HK-2 (cell line): ENCODE data around the gene DPH2.
A peak's percentile ranks its signal among the peaks of the same experiment; 100 is the strongest.

ENCODE experiments used
- DNase-seq: peaks from one replicate; pipeline ENCODE4 v3.0.0-alpha.2; 2018; ENCODE audit not compliant: unreplicated experiment

Gene DPH2

GRCh38 chr1:43983253-43983899, 13.6 kb downstream of the DPH2 start:
- DNase-seq = no peak

- DNase-seq = no peak
Measured at GRCh38 chr1:43984855-43985254, 15.0 kb downstream of the DPH2 start.

- no peak for DNase-seq
Measured at GRCh38 chr1:43985984-43986595, 16.3 kb downstream of the DPH2 start.

- no peak for DNase-seq
Measured at GRCh38 chr1:43986712-43987111, 16.9 kb downstream of the DPH2 start.

- no peak for DNase-seq
Measured at GRCh38 chr1:43987159-43987902, 17.5 kb downstream of the DPH2 start.

- peak; percentile 38 for DNase-seq
Measured at GRCh38 chr1:43990271-43991199, 20.7 kb downstream of the DPH2 start.

- DNase-seq = no peak
Measured at GRCh38 chr1:43991200-43991475, 21.3 kb downstream of the DPH2 start.

- peak; percentile 91 for DNase-seq
Measured at GRCh38 chr1:43991476-43992231, 21.8 kb downstream of the DPH2 start, which contains the start of gene CCDC24. Gene CCDC24, plus strand, starts transcription at chr1:43991599. Its CDS starts 280 bp downstream, at chr1:43991879.

- no peak for DNase-seq
Measured at GRCh38 chr1:43992232-43992995, 22.6 kb downstream of the DPH2 start.

- DNase-seq = no peak
Measured at GRCh38 chr1:43993206-43993914, 23.6 kb downstream of the DPH2 start.

GRCh38 chr1:43994071-43994470, 24.3 kb downstream of the DPH2 start:
- DNase-seq = no peak

- DNase-seq = peak; percentile 39
Measured at GRCh38 chr1:43994794-43995790, 25.3 kb downstream of the DPH2 start.

- DNase-seq = no peak
Measured at GRCh38 chr1:43995984-43996732, 26.3 kb downstream of the DPH2 start.

- no peak for DNase-seq
Measured at GRCh38 chr1:43996733-43997115, 26.9 kb downstream of the DPH2 start.

- no peak for DNase-seq
Measured at GRCh38 chr1:43997295-43997999, 27.6 kb downstream of the DPH2 start.

GRCh38 chr1:43998000-43998378, 28.2 kb downstream of the DPH2 start:
- DNase-seq = no peak

GRCh38 chr1:43999455-43999854, 29.6 kb downstream of the DPH2 start:
- DNase-seq = no peak
